ENCODE data around the gene RNASEH2B. TPM values are rescaled to one million over a fixed set of nuclear protein-coding genes. Genes with fewer than 3 reads are reported as not detected.

Gene RNASEH2B
- total and polyA plus RNA-seq, 9 of the 15 experiments (the other 6 are each of a cell fraction or from before 2014, with no cell fraction given), result 26.3 to 109 (median 62.5) TPM

DNA sequence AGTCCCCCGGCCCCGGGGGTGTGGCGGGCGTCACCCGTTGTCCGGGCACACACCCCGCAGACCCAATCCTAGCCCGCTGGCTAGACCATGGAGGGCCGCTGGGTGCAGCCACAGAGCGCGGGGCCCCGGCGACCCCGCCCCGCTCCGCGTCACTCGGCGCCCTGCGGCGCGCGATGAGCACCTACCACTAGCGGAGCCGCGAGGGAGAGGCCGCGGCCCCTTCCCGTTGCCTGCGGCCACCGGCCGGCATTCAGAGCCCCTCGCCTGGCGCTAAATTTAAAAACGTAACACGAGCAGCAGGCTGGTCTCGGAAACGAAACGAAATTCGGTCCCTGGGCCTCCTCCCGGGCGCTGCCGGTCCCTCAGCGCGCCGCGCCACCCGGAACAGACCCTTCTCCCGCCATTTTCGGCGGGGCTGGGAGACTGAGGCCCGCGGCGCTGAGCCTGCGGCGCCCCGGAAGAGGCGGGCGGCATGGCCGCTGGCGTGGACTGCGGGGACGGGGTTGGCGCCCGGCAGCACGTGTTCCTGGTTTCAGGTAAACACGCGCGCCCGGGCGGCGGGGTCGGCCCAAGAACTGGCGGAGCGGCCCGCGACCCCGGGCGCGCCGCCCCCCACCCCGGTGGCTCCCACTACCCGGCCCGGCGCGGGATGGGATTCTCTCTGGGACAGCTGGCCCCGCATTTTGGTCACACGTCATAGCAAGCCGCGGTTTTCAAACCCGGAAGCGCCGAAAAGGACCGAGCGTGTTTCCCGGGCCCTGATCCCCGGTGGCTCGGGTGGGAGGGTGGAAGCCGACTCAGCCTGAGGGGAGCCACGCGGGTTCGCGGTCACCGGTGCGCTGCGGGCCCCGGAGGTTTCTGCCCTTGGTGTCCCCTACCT is at the start of gene RNASEH2B (continued):
- TF ChIP-seq, protein P1, sequence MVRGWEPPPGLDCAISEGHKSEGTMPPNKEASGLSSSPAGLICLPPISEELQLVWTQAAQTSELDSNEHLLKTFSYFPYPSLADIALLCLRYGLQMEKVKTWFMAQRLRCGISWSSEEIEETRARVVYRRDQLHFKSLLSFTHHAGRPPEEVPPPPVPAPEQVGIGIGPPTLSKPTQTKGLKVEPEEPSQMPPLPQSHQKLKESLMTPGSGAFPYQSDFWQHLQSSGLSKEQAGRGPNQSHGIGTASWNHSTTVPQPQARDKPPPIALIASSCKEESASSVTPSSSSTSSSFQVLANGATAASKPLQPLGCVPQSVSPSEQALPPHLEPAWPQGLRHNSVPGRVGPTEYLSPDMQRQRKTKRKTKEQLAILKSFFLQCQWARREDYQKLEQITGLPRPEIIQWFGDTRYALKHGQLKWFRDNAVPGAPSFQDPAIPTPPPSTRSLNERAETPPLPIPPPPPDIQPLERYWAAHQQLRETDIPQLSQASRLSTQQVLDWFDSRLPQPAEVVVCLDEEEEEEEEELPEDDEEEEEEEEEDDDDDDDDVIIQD (CRISPR knock-in tag; IDR thresholded peaks at IDR 0.05), result no peak
- TF ChIP-seq MBD2 (IDR thresholded peaks at IDR 0.05; ENCODE audit: borderline replicate concordance, low read depth), result no peak
- TF ChIP-seq, protein P2, sequence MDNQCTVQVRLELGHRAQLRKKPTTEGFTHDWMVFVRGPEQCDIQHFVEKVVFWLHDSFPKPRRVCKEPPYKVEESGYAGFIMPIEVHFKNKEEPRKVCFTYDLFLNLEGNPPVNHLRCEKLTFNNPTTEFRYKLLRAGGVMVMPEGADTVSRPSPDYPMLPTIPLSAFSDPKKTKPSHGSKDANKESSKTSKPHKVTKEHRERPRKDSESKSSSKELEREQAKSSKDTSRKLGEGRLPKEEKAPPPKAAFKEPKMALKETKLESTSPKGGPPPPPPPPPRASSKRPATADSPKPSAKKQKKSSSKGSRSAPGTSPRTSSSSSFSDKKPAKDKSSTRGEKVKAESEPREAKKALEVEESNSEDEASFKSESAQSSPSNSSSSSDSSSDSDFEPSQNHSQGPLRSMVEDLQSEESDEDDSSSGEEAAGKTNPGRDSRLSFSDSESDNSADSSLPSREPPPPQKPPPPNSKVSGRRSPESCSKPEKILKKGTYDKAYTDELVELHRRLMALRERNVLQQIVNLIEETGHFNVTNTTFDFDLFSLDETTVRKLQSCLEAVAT (IDR thresholded peaks at IDR 0.05), result no peak
- no peak for TF ChIP-seq KLF16 (IDR thresholded peaks at IDR 0.05)
- peak; percentile 72 for TF ChIP-seq PHF20 (IDR thresholded peaks at IDR 0.05; ENCODE audit: partially characterized antibody)
- TF ChIP-seq MTA1 (IDR thresholded peaks at IDR 0.05; ENCODE audit: borderline replicate concordance), result peak; percentile 54; the same call in 1 of the 2 replicates
- TF ChIP-seq HMG20A (CRISPR knock-in tag; conservative IDR thresholded peaks at IDR 0.05), result no peak
- TF ChIP-seq TBP (optimal IDR thresholded peaks at IDR 0.05; ENCODE audit: low read depth, low read length), result peak; percentile 34
- no peak for TF ChIP-seq ZNF436 (CRISPR knock-in tag; IDR thresholded peaks at IDR 0.05)
- peak; percentile 43; the same call in 1 of the 2 replicates for TF ChIP-seq PML (IDR thresholded peaks at IDR 0.05; ENCODE audit: low read length)
- TF ChIP-seq ATF1 (CRISPR knock-in tag; IDR thresholded peaks at IDR 0.05), result no peak
- peak; percentile 90 for TF ChIP-seq ATF1 (tag; IDR thresholded peaks at IDR 0.05)
- TF ChIP-seq KLF1 (tag; IDR thresholded peaks at IDR 0.05), result no peak
- TF ChIP-seq, protein P3, sequence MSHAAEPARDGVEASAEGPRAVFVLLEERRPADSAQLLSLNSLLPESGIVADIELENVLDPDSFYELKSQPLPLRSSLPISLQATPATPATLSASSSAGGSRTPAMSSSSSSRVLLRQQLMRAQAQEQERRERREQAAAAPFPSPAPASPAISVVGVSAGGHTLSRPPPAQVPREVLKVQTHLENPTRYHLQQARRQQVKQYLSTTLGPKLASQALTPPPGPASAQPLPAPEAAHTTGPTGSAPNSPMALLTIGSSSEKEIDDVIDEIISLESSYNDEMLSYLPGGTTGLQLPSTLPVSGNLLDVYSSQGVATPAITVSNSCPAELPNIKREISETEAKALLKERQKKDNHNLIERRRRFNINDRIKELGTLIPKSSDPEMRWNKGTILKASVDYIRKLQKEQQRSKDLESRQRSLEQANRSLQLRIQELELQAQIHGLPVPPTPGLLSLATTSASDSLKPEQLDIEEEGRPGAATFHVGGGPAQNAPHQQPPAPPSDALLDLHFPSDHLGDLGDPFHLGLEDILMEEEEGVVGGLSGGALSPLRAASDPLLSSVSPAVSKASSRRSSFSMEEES (CRISPR knock-in tag; IDR thresholded peaks at IDR 0.05), result no peak
- no peak for TF ChIP-seq PHTF2 (CRISPR knock-in tag; IDR thresholded peaks at IDR 0.05)
- TF ChIP-seq SAP30 (IDR thresholded peaks at IDR 0.05; ENCODE audit: borderline replicate concordance, insufficient read depth, low read depth, low read length, poor library complexity, severe bottlenecking), result peak; percentile 43

Data from K562 (cell line).